ENCODE data around the gene PPFIBP2. TPM values are rescaled to one million over a fixed set of nuclear protein-coding genes. Genes with fewer than 3 reads are reported as not detected.

PPFIBP2 gene
- total and polyA plus RNA-seq, 12 donors = 11.4 to 36.5 (median 21.1) TPM

- Histone ChIP-seq H3K4me3 (no peak overlapping the region), H3K27me3 (no peaks in the 10 kb centered on the region), H3K36me3 (replicated peaks in 1 of 2) (no peaks in the 10 kb centered on the region), H3K9me3 (replicated peaks in 1 of 3) (no peaks in the 10 kb centered on the region), H3K4me1 (replicated peaks in 1 of 2) (peaks cover 0 to 9% of the 10 kb centered on the region in 2 donors), H3K27ac (no peak overlapping the region)
- intact Hi-C loops (cut with DNase I) = no loop called here
- no peak for DNase-seq
- TF ChIP-seq POLR2A (IDR thresholded peaks at IDR 0.05) (no peak), CTCF (IDR thresholded peaks at IDR 0.05) (no peak)
- WGBS, 4 donors = 79 to 89% (median 84%) methylated on average over 8 of the region's 8 CpGs
Observed at GRCh38 chr11:7533199-7534041, 19.6 kb downstream of the PPFIBP2 start.

GRCh38 chr11:7534042-7534378, 20.2 kb downstream of the PPFIBP2 start:
- no peaks in the 10 kb centered on the region for H3K9me3 ChIP-seq (replicated peaks in 1 of 3)
- H3K27ac ChIP-seq = no peak overlapping the region
- no peaks in the 10 kb centered on the region for H3K36me3 ChIP-seq (replicated peaks in 1 of 2)
- H3K4me1 ChIP-seq (replicated peaks in 1 of 2) = peaks cover 0 to 10% of the 10 kb centered on the region in 2 donors
- H3K4me3 ChIP-seq = no peak overlapping the region
- no peak for DNase-seq
- no peaks in the 10 kb centered on the region for H3K27me3 ChIP-seq
- TF ChIP-seq CTCF (IDR thresholded peaks at IDR 0.05) = no peak
- intact Hi-C loops (cut with DNase I) = no loop called here

- TF ChIP-seq CTCF (IDR thresholded peaks at IDR 0.05) (no peak), POLR2A (IDR thresholded peaks at IDR 0.05) (no peak)
- Histone ChIP-seq H3K4me3 (no peak overlapping the region), H3K4me1 (replicated peaks in 1 of 2) (peaks cover 0 to 10% of the 10 kb centered on the region in 2 donors), H3K9me3 (replicated peaks in 1 of 3) (no peaks in the 10 kb centered on the region), H3K36me3 (replicated peaks in 1 of 2) (no peaks in the 10 kb centered on the region), H3K27ac (no peak overlapping the region), H3K27me3 (no peaks in the 10 kb centered on the region)
- DNase-seq = no peak
- 35 to 48% (median 45%) methylated on average over 8 of the region's 8 CpGs for WGBS, 4 donors
- intact Hi-C loops (cut with DNase I) = no loop called here
Observed at GRCh38 chr11:7536100-7536499, 22.3 kb downstream of the PPFIBP2 start.

- TF ChIP-seq CTCF (IDR thresholded peaks at IDR 0.05) (no peak), POLR2A (IDR thresholded peaks at IDR 0.05) (no peak)
Observed at GRCh38 chr11:7537265-7537664, 23.5 kb downstream of the PPFIBP2 start.

More at GRCh38 chr11:7537265-7537664, 23.5 kb downstream of the PPFIBP2 start:
- Histone ChIP-seq H3K27me3 (no peaks in the 10 kb centered on the region), H3K27ac (no peak overlapping the region), H3K36me3 (replicated peaks in 1 of 2) (no peaks in the 10 kb centered on the region), H3K4me3 (no peak overlapping the region), H3K9me3 (replicated peaks in 1 of 3) (no peaks in the 10 kb centered on the region), H3K4me1 (replicated peaks in 1 of 2) (peaks cover 0 to 10% of the 10 kb centered on the region in 2 donors)
- peak in 3 of 7 donors; percentile 35 to 45 (median 35) for DNase-seq
- intact Hi-C loops (cut with DNase I) = no loop called here
- WGBS, 4 donors = 56 to 68% (median 63%) methylated on average over 6 of the region's 6 CpGs

Measured in adrenal gland (tissue), 12 donors.